Measurements from ENCODE around the gene EPHB6.

The EPHB6 gene

GRCh38 chr7:142887282-142888015 is 32.6 kb downstream of the EPHB6 start:
- Histone ChIP-seq H3K27ac (ENCODE audit: insufficient read depth in 1 of 2, low read depth in 1 of 2, low read length in 2 of 2, poor library complexity in 1 of 2, severe bottlenecking in 2 of 2) (no peak overlapping the region), H3K36me3 (ENCODE audit: control insufficient read depth in 4 of 4, insufficient read depth in 4 of 4, low read length in 3 of 4) (no peaks in the 10 kb centered on the region), H3K27me3 (replicated peaks in 2 of 5; ENCODE audit: control insufficient read depth in 4 of 5, insufficient read depth in 5 of 5, low read length in 4 of 5) (peaks cover 0 to 5% (median 0%) of the 10 kb centered on the region in 5 experiments), H3K9me3 (ENCODE audit: control extremely low read depth in 1 of 5, control insufficient read depth in 4 of 5, insufficient read depth in 2 of 5, low read depth in 1 of 5, low read length in 4 of 5) (no peaks in the 10 kb centered on the region), H3K4me3 (ENCODE audit: control insufficient read depth in 1 of 7, extremely low read depth in 1 of 7, insufficient read depth in 4 of 7, low read depth in 2 of 7, low read length in 6 of 7) (no peak overlapping the region), H3K4me1 (ENCODE audit: control extremely low read depth in 1 of 4, control insufficient read depth in 4 of 4, insufficient read depth in 4 of 4, low read length in 3 of 4) (no peaks in the 10 kb centered on the region)
- ChIA-PET POLR2A (no interaction called here), CTCF (interaction anchor here (1.1 to 2.6 kb wide), 3 partner anchors 14 to 116 kb away, joined by 4 to 7 read pairs (median 7); no protein-coding TSS in a partner anchor)
- 98% methylated on average over 10 of the region's 12 CpGs for WGBS (ENCODE audit: insufficient coverage)
- DNase-seq, result no peak

- CTCF ChIA-PET, result no interaction called here
- POLR2A ChIA-PET, result no interaction called here
- WGBS (ENCODE audit: insufficient coverage), result 100% methylated on average over 1 of the region's 3 CpGs
- no peaks in the 10 kb centered on the region for H3K9me3 ChIP-seq (ENCODE audit: control extremely low read depth in 1 of 5, control insufficient read depth in 4 of 5, insufficient read depth in 2 of 5, low read depth in 1 of 5, low read length in 4 of 5)
- DNase-seq, result peak in 1 of 3 donors; percentile 15
- H3K4me3 ChIP-seq (ENCODE audit: control insufficient read depth in 1 of 7, extremely low read depth in 1 of 7, insufficient read depth in 4 of 7, low read depth in 2 of 7, low read length in 6 of 7), result no peak overlapping the region
- no peaks in the 10 kb centered on the region for H3K4me1 ChIP-seq (ENCODE audit: control extremely low read depth in 1 of 4, control insufficient read depth in 4 of 4, insufficient read depth in 4 of 4, low read length in 3 of 4)
- H3K27me3 ChIP-seq (replicated peaks in 2 of 5; ENCODE audit: control insufficient read depth in 4 of 5, insufficient read depth in 5 of 5, low read length in 4 of 5), result peaks cover 0 to 6% (median 0%) of the 10 kb centered on the region in 5 experiments
- no peaks in the 10 kb centered on the region for H3K36me3 ChIP-seq (ENCODE audit: control insufficient read depth in 4 of 4, insufficient read depth in 4 of 4, low read length in 3 of 4)
- H3K27ac ChIP-seq (ENCODE audit: insufficient read depth in 1 of 2, low read depth in 1 of 2, low read length in 2 of 2, poor library complexity in 1 of 2, severe bottlenecking in 2 of 2), result no peak overlapping the region
Observed at GRCh38 chr7:142889816-142890215, 34.9 kb downstream of the EPHB6 start.

- Histone ChIP-seq H3K4me1 (ENCODE audit: control extremely low read depth in 1 of 4, control insufficient read depth in 4 of 4, insufficient read depth in 4 of 4, low read length in 3 of 4) (no peaks in the 10 kb centered on the region), H3K4me3 (ENCODE audit: control insufficient read depth in 1 of 7, extremely low read depth in 1 of 7, insufficient read depth in 4 of 7, low read depth in 2 of 7, low read length in 6 of 7) (no peak overlapping the region), H3K27ac (ENCODE audit: insufficient read depth in 1 of 2, low read depth in 1 of 2, low read length in 2 of 2, poor library complexity in 1 of 2, severe bottlenecking in 2 of 2) (no peak overlapping the region), H3K36me3 (ENCODE audit: control insufficient read depth in 4 of 4, insufficient read depth in 4 of 4, low read length in 3 of 4) (no peaks in the 10 kb centered on the region), H3K9me3 (ENCODE audit: control extremely low read depth in 1 of 5, control insufficient read depth in 4 of 5, insufficient read depth in 2 of 5, low read depth in 1 of 5, low read length in 4 of 5) (no peaks in the 10 kb centered on the region), H3K27me3 (replicated peaks in 2 of 5; ENCODE audit: control insufficient read depth in 4 of 5, insufficient read depth in 5 of 5, low read length in 4 of 5) (peaks cover 0 to 8% (median 0%) of the 10 kb centered on the region in 5 experiments)
- WGBS (ENCODE audit: insufficient coverage), result 95% methylated on average over 11 of the region's 12 CpGs
- CTCF ChIA-PET, result no interaction called here
- no peak for DNase-seq
- POLR2A ChIA-PET, result no interaction called here
Observed at GRCh38 chr7:142890874-142891485, 36.1 kb downstream of the EPHB6 start.

- Histone ChIP-seq H3K27me3 (replicated peaks in 2 of 5; ENCODE audit: control insufficient read depth in 4 of 5, insufficient read depth in 5 of 5, low read length in 4 of 5) (peaks cover 0 to 8% (median 0%) of the 10 kb centered on the region in 5 experiments), H3K4me1 (ENCODE audit: control extremely low read depth in 1 of 4, control insufficient read depth in 4 of 4, insufficient read depth in 4 of 4, low read length in 3 of 4) (no peaks in the 10 kb centered on the region), H3K9me3 (ENCODE audit: control extremely low read depth in 1 of 5, control insufficient read depth in 4 of 5, insufficient read depth in 2 of 5, low read depth in 1 of 5, low read length in 4 of 5) (no peaks in the 10 kb centered on the region), H3K27ac (ENCODE audit: insufficient read depth in 1 of 2, low read depth in 1 of 2, low read length in 2 of 2, poor library complexity in 1 of 2, severe bottlenecking in 2 of 2) (no peak overlapping the region), H3K36me3 (ENCODE audit: control insufficient read depth in 4 of 4, insufficient read depth in 4 of 4, low read length in 3 of 4) (no peaks in the 10 kb centered on the region), H3K4me3 (ENCODE audit: control insufficient read depth in 1 of 7, extremely low read depth in 1 of 7, insufficient read depth in 4 of 7, low read depth in 2 of 7, low read length in 6 of 7) (no peak overlapping the region)
- CTCF ChIA-PET, result interaction anchor here (1.7 kb wide), 1 partner anchor 12 kb away, joined by 5 read pairs; no protein-coding TSS in a partner anchor
- no peak for DNase-seq
- WGBS (ENCODE audit: insufficient coverage), result 96% methylated on average over 10 of the region's 10 CpGs
- POLR2A ChIA-PET, result no interaction called here
Observed at GRCh38 chr7:142891490-142892082, 36.7 kb downstream of the EPHB6 start.

- no peak overlapping the region for H3K4me3 ChIP-seq (ENCODE audit: control insufficient read depth in 1 of 7, extremely low read depth in 1 of 7, insufficient read depth in 4 of 7, low read depth in 2 of 7, low read length in 6 of 7)
- H3K36me3 ChIP-seq (ENCODE audit: control insufficient read depth in 4 of 4, insufficient read depth in 4 of 4, low read length in 3 of 4), result no peaks in the 10 kb centered on the region
- no peak overlapping the region for H3K27ac ChIP-seq (ENCODE audit: insufficient read depth in 1 of 2, low read depth in 1 of 2, low read length in 2 of 2, poor library complexity in 1 of 2, severe bottlenecking in 2 of 2)
- ChIA-PET CTCF (interaction anchor here (1.0 to 1.7 kb wide), 4 partner anchors 11 to 15 kb away, joined by 3 to 5 read pairs (median 4); no protein-coding TSS in a partner anchor), POLR2A (no interaction called here)
- DNase-seq, result no peak
- 100% methylated on average over 2 of the region's 5 CpGs for WGBS (ENCODE audit: insufficient coverage)
- peaks cover 0 to 8% (median 0%) of the 10 kb centered on the region in 5 experiments for H3K27me3 ChIP-seq (replicated peaks in 2 of 5; ENCODE audit: control insufficient read depth in 4 of 5, insufficient read depth in 5 of 5, low read length in 4 of 5)
- no peaks in the 10 kb centered on the region for H3K4me1 ChIP-seq (ENCODE audit: control extremely low read depth in 1 of 4, control insufficient read depth in 4 of 4, insufficient read depth in 4 of 4, low read length in 3 of 4)
- H3K9me3 ChIP-seq (ENCODE audit: control extremely low read depth in 1 of 5, control insufficient read depth in 4 of 5, insufficient read depth in 2 of 5, low read depth in 1 of 5, low read length in 4 of 5), result no peaks in the 10 kb centered on the region
Observed at GRCh38 chr7:142892951-142893350, 38.1 kb downstream of the EPHB6 start.

- ChIA-PET POLR2A (no interaction called here), CTCF (interaction anchor here (0.6 to 2.4 kb wide), 8 partner anchors 8 to 330 kb away, joined by 3 to 6 read pairs (median 4); no protein-coding TSS in a partner anchor)
- WGBS (ENCODE audit: insufficient coverage), result 97% methylated on average over 4 of the region's 12 CpGs
- H3K36me3 ChIP-seq (ENCODE audit: control insufficient read depth in 4 of 4, insufficient read depth in 4 of 4, low read length in 3 of 4), result no peaks in the 10 kb centered on the region
- no peak overlapping the region for H3K27ac ChIP-seq (ENCODE audit: insufficient read depth in 1 of 2, low read depth in 1 of 2, low read length in 2 of 2, poor library complexity in 1 of 2, severe bottlenecking in 2 of 2)
- no peak for DNase-seq
- no peaks in the 10 kb centered on the region for H3K4me1 ChIP-seq (ENCODE audit: control extremely low read depth in 1 of 4, control insufficient read depth in 4 of 4, insufficient read depth in 4 of 4, low read length in 3 of 4)
- no peaks in the 10 kb centered on the region for H3K9me3 ChIP-seq (ENCODE audit: control extremely low read depth in 1 of 5, control insufficient read depth in 4 of 5, insufficient read depth in 2 of 5, low read depth in 1 of 5, low read length in 4 of 5)
- peaks cover 0 to 8% (median 0%) of the 10 kb centered on the region in 5 experiments for H3K27me3 ChIP-seq (replicated peaks in 2 of 5; ENCODE audit: control insufficient read depth in 4 of 5, insufficient read depth in 5 of 5, low read length in 4 of 5)
- no peak overlapping the region for H3K4me3 ChIP-seq (ENCODE audit: control insufficient read depth in 1 of 7, extremely low read depth in 1 of 7, insufficient read depth in 4 of 7, low read depth in 2 of 7, low read length in 6 of 7)
Observed at GRCh38 chr7:142894112-142894984, 39.5 kb downstream of the EPHB6 start.

Data from common myeloid progenitor, CD34-positive (primary cell).